ENCODE measurements around the gene GPANK1.
"Not testable (repeated sequence)": the region's sequence is repeated elsewhere in the genome, so short reads cannot be mapped to it uniquely, and the experiment has no call there.

GPANK1 gene

GRCh38 chr6:31712296-31712695 is 47.5 kb upstream of the GPANK1 start:
- Histone ChIP-seq H3K27ac (replicated peaks) (no peak overlapping the region), H3K4me3 (replicated peaks; ENCODE audit: insufficient read depth, low read length) (no peak overlapping the region), H3K27me3 (ENCODE audit: insufficient read depth, poor library complexity, severe bottlenecking) (no peaks in the 10 kb centered on the region)
- DNase-seq (ENCODE audit: low read depth in 1 of 2, low spot score in 1 of 2) = peak in 1 of 2 experiments; percentile 33
- TF ChIP-seq, protein P1, sequence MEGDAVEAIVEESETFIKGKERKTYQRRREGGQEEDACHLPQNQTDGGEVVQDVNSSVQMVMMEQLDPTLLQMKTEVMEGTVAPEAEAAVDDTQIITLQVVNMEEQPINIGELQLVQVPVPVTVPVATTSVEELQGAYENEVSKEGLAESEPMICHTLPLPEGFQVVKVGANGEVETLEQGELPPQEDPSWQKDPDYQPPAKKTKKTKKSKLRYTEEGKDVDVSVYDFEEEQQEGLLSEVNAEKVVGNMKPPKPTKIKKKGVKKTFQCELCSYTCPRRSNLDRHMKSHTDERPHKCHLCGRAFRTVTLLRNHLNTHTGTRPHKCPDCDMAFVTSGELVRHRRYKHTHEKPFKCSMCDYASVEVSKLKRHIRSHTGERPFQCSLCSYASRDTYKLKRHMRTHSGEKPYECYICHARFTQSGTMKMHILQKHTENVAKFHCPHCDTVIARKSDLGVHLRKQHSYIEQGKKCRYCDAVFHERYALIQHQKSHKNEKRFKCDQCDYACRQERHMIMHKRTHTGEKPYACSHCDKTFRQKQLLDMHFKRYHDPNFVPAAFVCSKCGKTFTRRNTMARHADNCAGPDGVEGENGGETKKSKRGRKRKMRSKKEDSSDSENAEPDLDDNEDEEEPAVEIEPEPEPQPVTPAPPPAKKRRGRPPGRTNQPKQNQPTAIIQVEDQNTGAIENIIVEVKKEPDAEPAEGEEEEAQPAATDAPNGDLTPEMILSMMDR (IDR thresholded peaks at IDR 0.05; ENCODE audit: insufficient read depth, low read length) = peak; percentile 10
- TF ChIP-seq SPI1 (IDR thresholded peaks at IDR 0.05; ENCODE audit: borderline replicate concordance, low read depth) (no peak), POLR2AphosphoS5 (IDR thresholded peaks at IDR 0.05; ENCODE audit: low read depth) (no peak)

DNA sequence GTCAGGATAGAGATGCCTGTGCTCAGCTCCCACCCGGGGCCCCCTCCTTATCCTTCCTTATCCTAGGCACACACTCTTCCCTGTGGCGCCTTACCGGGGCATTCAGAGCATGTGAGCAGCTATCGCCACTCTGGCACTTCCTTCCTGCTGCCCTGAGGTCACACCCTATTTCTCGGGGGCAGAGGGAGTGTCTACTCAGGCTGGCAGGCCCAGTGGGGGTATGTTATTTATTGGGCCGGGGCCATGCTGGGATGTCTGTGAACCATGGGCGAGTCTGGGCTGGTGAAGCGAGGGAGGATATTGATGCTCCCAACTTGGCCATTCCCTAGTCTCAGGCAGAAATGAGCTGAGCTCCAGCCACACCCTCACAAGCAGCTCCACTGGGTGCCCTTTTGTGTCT is 46.4 kb upstream of the GPANK1 start:
- no peak for TF ChIP-seq GABPA (IDR thresholded peaks at IDR 0.05; ENCODE audit: low read depth)
- TF ChIP-seq SPI1 (IDR thresholded peaks at IDR 0.05; ENCODE audit: borderline replicate concordance, low read depth) = peak; percentile 52; the same call in 1 of the 2 replicates
- Histone ChIP-seq H3K27me3 (ENCODE audit: insufficient read depth, poor library complexity, severe bottlenecking) (no peaks in the 10 kb centered on the region), H3K4me3 (replicated peaks; ENCODE audit: insufficient read depth, low read length) (no peak overlapping the region), H3K27ac (replicated peaks) (no peak overlapping the region)
- peak in 1 of 2 experiments; percentile 28 for DNase-seq (ENCODE audit: low read depth in 1 of 2, low spot score in 1 of 2)

DNA sequence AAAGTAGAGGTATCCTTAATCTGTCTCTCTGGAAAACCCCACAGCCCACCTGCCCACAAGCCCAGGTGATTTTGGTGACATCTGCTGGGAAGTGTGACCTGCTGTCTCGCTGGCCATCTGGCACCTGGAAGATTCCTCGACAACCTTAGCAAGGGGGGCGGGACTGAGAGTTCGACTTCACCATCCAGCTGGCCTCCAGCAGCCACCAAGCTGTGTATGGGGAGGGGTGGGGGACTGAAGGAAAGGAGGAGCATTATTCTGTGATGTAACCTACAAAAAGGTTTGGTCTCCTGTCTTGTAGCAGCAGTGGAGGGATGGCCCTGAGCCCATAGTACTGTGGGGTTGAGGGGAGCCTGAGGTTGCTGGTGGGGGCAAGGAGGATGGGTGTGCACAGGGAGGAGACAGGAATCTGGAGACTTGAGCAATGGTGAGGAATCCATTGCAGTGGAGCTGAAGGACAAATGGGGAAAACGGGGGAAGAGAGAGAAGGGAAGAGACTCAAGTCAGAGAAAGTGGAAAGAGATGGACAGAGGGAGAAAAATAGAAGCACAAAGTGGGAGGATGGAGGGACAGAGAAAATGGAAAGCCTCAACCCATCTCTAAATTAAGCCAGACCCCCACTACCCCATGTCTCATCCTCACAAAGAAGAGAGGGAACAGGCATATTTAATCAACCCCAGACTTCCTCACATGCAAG is 45.9 kb upstream of the GPANK1 start:
- TF ChIP-seq GABPA (IDR thresholded peaks at IDR 0.05; ENCODE audit: low read depth) = no peak
- no peak for TF ChIP-seq SPI1 (IDR thresholded peaks at IDR 0.05; ENCODE audit: borderline replicate concordance, low read depth)
- TF ChIP-seq, protein P2, sequence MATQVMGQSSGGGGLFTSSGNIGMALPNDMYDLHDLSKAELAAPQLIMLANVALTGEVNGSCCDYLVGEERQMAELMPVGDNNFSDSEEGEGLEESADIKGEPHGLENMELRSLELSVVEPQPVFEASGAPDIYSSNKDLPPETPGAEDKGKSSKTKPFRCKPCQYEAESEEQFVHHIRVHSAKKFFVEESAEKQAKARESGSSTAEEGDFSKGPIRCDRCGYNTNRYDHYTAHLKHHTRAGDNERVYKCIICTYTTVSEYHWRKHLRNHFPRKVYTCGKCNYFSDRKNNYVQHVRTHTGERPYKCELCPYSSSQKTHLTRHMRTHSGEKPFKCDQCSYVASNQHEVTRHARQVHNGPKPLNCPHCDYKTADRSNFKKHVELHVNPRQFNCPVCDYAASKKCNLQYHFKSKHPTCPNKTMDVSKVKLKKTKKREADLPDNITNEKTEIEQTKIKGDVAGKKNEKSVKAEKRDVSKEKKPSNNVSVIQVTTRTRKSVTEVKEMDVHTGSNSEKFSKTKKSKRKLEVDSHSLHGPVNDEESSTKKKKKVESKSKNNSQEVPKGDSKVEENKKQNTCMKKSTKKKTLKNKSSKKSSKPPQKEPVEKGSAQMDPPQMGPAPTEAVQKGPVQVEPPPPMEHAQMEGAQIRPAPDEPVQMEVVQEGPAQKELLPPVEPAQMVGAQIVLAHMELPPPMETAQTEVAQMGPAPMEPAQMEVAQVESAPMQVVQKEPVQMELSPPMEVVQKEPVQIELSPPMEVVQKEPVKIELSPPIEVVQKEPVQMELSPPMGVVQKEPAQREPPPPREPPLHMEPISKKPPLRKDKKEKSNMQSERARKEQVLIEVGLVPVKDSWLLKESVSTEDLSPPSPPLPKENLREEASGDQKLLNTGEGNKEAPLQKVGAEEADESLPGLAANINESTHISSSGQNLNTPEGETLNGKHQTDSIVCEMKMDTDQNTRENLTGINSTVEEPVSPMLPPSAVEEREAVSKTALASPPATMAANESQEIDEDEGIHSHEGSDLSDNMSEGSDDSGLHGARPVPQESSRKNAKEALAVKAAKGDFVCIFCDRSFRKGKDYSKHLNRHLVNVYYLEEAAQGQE (IDR thresholded peaks at IDR 0.05; ENCODE audit: insufficient replicate concordance, low read depth) = no peak
- TF ChIP-seq, protein P1 (IDR thresholded peaks at IDR 0.05; ENCODE audit: insufficient read depth, low read length) = no peak
- no peak for TF ChIP-seq POLR2AphosphoS5 (IDR thresholded peaks at IDR 0.05; ENCODE audit: low read depth)
- Histone ChIP-seq H3K27me3 (ENCODE audit: insufficient read depth, poor library complexity, severe bottlenecking) (no peaks in the 10 kb centered on the region), H3K4me3 (replicated peaks; ENCODE audit: insufficient read depth, low read length) (no peak overlapping the region), H3K27ac (replicated peaks) (no peak overlapping the region)
- no peak for DNase-seq (ENCODE audit: low read depth in 1 of 2, low spot score in 1 of 2)

GRCh38 chr6:31709157-31709556 is 44.4 kb upstream of the GPANK1 start:
- not testable (repeated sequence) for H3K4me3 ChIP-seq (replicated peaks; ENCODE audit: insufficient read depth, low read length); H3K27ac ChIP-seq (replicated peaks); DNase-seq (ENCODE audit: low read depth in 1 of 2, low spot score in 1 of 2); H3K27me3 ChIP-seq (ENCODE audit: insufficient read depth, poor library complexity, severe bottlenecking)

GRCh38 chr6:31708224-31708623 is 43.4 kb upstream of the GPANK1 start:
- TF ChIP-seq GABPA (IDR thresholded peaks at IDR 0.05; ENCODE audit: low read depth) (no peak), SPI1 (IDR thresholded peaks at IDR 0.05; ENCODE audit: borderline replicate concordance, low read depth) (no peak), POLR2AphosphoS5 (IDR thresholded peaks at IDR 0.05; ENCODE audit: low read depth) (no peak)
- TF ChIP-seq, protein P1 (IDR thresholded peaks at IDR 0.05; ENCODE audit: insufficient read depth, low read length) = no peak
- TF ChIP-seq, protein P2 (IDR thresholded peaks at IDR 0.05; ENCODE audit: insufficient replicate concordance, low read depth) = no peak
- no peak for DNase-seq (ENCODE audit: low read depth in 1 of 2, low spot score in 1 of 2)
- H3K27ac ChIP-seq (replicated peaks) = no peak overlapping the region

More at GRCh38 chr6:31708224-31708623, 43.4 kb upstream of the GPANK1 start:
- Histone ChIP-seq H3K4me3 (replicated peaks; ENCODE audit: insufficient read depth, low read length) (no peak overlapping the region), H3K27me3 (ENCODE audit: insufficient read depth, poor library complexity, severe bottlenecking) (no peaks in the 10 kb centered on the region)

Measured in HL-60 (cell line).